Activated naive CD4-positive, alpha-beta T cell treated with Interleukin-2 at 50 U/mL for 16 hours (primary cell): ENCODE results near the gene PIWIL1.

Experiments
- DNase-seq: peaks from one replicate; pipeline ENCODE4 v3.0.0-alpha.2; 2020

The PIWIL1 gene

DNA sequence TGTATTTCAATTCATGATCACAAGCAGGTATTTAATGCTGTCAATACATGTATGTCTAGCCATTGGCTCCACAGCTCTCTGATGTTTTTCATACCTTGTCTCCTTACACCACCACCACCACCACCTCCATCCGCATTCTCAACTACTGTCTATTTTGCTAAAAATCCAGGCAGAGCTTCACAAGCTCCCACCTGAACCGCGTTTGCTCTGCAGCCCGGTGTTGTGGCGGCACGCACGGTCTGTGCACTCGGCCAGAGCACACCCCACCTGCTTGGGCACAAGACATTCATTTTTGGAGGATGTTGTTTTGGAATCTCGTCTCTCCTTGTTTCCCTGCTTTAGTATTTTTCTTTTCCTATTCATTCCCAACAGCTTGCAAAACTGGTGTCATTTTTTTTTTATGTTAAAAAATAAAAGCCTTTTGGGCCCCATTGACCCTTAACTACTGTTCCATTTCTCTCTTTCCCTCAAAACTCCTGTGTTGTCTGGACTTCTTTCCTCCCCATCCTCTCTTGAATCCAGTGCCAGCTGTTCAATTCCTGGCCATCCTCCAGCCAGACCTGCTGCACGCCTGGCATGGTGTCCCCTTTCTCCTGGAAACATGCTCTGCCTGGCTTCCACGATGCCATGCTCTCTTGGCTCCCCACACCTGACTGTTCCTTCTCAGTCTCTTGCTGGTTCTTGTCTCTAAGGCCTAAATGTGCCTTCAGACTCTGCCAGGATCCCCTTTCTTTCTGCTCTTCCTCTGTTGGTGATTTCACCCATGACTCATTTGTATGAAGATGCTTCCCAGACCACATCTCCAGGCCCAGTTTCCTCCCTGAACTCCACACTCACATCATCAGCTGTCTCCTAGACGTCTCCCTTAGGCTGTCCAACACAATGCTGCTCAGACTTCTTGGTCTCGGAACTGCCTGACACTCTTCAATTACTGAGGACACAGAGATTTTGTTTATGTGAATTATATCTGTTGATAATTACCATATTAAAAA, 37.9 kb downstream of the PIWIL1 start:
- DNase-seq: no peak

DNA sequence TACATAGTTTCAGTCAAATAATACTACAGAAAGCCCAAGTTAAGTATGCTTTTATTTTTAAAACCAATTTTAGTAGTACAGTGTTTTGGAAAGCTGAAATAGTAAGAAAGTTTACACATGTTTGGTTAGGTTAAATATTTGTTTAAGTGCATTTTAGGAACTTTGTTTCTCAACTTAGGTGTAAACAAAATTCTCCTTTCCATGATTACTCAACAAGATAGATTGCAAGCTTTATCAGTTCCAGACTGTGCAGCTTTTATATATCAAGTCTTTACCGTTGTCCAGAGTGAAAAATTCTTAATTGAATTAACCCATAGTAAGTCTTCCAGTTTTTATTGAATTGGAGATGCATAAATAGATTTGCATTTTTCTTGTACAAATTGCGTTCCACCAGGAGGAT, 45.1 kb downstream of the PIWIL1 start:
- DNase-seq: no peak

DNA sequence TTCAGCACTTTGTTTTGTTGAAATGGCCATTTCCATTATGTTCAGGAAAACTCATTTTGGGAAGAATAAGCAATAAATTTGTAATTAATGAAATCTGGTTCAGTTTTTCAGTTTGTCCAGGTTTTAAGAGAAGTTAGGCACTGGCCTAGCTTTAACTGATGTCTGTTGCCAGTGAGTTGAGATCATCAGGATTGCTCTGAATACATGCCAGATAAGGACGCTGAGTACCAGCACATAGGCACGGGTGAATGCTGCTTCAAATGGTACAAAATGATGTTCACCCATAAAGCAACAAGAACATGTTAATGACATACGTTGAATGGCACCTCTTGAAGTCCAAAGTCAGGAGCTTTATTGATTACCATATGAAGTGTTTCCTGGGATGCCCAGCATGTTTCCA, 46.5 kb downstream of the PIWIL1 start:
- DNase-seq: no peak

DNA sequence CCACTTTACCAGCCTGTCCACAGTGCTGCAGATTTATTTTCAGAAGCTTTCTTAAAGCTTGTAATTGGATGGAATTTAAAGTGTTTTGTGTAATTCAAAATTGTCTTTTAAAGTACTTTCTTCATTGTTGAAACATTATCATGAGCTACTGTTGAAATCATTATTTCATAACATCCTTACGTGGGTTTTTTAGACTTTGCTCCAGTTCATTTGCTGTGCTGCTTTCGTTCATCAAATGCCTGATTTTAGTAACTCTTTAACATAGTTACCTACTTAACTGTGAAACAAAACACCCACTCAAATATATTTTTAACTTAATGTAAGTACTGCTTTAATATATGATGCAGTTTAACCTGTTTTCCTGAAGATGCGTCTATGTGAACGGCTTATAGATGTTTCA, 47.5 kb downstream of the PIWIL1 start:
- DNase-seq: no peak

DNA sequence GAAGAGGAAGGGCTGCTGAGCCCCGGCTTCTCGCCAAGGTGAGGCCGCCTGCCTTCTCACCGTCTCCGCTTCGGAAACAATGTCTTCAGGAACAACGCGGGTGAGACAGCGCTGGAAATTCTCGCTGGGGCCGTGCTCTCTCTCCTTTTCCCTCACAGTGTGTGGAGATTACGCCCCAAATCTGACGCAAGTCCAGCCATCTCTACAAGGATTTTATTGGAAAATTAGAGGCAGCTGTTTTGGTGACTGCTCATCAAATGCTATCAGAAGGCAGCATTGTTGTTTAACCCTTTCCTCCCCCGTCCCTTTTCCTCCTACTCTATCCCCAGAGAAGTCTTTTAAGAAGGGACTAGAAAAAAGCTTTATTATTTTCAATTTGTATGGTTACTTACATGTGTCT, 53.5 kb downstream of the PIWIL1 start:
- DNase-seq: no peak

DNA sequence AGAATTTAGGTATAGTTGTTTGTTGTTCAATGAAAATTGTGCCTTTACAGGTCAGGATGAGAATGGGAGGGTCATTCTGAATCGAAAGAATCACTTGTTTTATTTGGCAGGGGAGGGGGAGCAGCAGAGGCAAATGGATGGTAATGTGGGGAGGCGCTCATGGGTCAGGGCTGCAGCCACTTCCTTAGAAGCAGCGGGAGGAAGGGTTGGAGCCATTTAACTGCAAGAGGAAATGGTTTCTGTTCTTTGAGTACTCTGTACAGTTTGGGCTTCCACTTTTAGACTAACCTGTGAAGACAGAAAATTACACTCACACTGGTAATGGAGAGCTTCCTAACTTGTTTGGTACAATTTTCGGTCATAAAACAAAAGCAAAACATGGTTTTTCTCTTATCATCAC, 57.2 kb downstream of the PIWIL1 start:
- DNase-seq: no peak

DNA sequence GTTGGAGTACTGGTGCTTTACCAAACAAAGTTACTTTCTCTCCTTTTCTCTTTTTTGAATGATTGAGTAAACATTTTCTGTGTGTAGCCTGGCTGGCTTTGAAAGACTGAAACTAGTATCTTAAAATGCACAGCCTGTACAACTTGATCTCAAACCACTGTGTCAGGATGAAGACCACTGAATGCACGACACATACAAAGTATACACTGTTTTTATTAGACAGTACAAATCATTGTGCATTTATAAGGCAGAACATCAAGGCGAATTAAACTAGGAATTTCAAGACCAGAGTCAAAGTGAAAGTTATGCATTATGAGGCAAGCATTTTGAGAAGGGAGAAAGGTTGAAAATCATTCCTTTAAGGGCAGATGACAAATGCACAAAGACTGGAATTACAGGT, 59.0 kb downstream of the PIWIL1 start:
- DNase-seq: no peak

DNA sequence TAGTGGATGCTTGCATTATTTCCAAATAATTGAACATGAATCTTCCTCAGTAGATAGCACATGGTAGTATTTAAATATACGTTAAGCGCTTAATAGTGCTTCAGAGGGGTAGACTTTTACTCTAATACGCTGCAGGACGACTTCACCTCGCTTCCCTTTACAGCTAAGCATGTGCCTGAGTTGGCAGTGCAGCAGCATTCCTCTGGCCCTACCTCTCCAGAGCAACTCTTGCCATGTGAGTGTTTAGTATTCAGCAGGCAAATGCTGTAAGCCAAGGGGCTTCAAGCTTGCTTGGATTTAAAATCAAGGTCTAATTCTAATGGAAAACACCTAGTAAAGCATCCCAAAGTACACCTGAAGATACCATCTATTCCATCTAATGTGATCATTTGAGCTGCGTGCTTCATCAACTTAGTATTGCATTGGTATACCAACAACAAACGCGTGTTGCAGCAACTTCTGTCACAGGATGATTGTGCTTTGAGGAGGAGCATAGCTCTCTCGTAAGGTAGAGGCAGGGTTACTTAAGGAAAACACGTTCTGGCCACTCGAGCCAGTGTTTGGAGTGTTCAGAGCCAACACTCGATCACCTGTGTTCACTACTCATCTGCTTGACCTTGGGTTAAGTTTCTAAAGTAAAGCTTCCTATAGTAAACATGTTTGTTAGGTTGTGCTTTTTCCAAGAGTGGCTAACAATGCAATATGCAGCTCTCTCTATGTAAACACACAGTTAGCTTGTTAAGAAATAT, 60.6 kb downstream of the PIWIL1 start:
- DNase-seq: no peak

DNA sequence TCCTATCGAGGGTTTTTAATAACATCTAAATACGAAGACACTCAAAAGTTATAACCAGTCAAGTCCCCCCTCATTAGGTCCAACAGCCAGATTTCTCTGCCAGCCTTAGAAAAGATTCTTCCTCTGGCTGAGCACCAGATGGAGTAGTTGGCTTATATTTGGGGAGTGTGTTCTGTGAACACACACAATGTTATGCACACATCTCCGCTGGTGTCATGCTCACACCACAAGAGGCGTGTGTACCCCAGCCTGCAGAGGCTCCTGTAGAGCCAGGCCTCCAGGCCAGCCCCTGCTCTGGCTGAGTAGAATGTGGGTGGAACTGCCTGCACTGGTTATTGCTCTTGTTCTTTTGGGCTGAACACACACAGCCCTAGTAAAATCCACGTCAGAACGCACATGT, 64.0 kb downstream of the PIWIL1 start:
- no peak for DNase-seq

DNA sequence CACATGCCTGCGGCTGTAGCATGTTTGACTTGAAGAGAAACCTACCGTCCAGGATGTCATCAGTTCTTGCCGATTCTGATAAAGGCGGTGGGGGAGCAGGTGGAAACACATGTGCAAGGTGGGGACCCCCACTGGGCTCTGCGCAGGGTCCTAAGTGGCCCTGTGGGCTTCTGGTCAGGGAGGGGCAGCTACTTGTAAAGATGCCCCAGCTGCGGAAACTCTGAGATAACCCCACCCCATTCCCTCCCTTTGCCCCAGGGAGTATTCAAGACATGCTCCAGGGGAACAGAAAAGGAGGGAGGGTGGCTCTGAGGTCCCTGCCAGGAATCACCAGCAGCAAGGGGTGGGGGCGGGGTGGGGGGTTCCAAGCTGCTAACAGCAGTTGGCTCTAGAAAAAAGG, 67.6 kb downstream of the PIWIL1 start:
- no peak for DNase-seq

DNA sequence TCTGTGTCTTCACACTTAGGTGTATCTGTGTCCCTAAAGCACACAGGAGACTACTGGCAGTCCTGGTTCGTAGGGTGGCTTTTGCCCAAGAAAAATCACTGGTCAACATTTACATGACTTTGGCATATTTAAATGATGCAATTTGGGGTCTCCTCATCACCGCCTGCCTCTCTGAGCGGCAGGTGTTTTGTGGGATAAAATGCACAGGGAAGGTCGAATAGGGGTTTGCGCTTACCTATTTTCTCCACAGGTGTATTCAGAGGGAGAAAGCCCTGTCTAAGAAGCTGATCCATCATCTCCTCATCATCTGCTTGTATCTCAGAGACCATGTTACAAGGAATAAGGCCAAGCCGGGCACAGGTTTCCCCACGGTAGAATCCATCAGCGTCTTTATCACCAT, 74.7 kb downstream of the PIWIL1 start:
- DNase-seq: no peak

DNA sequence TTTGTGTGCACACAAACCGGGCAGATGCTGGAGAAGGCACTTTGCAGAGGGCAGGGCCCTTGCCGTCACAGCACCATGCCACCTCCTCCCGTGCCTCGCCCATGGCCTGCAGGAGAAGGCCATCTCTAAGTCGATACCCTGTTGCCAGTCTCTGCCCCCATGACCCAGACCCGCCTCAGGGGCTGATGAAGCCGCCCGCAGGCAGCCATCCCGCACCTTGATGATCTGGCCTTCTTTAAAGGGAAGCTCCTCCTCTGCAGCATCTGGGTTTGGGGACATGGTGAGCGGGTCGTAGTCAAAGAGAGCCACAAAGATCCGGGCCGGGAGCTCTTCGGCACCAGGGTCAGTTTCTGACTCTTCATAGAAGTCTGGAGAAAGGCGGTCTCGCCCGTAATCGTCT, 76.2 kb downstream of the PIWIL1 start:
- no peak for DNase-seq

DNA sequence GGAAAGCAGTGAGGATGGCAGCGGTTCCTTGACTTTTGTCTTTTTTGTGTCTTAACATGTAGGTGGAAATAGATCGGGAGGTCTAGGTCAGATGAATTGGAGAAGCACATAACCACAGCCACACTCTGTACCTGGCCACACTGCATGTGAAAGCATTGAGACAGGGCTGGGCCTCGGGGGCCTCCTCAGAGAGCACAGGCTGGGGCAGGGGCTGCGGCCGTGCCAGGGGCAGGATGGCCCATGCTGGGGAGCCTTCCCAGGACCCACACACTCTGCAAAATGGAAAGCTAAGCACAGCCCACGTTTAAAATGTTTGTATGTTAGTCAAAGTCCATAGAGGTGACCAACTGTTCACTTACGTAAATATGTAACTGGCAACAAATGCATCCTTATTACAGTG, 76.7 kb downstream of the PIWIL1 start:
- DNase-seq: no peak

DNA sequence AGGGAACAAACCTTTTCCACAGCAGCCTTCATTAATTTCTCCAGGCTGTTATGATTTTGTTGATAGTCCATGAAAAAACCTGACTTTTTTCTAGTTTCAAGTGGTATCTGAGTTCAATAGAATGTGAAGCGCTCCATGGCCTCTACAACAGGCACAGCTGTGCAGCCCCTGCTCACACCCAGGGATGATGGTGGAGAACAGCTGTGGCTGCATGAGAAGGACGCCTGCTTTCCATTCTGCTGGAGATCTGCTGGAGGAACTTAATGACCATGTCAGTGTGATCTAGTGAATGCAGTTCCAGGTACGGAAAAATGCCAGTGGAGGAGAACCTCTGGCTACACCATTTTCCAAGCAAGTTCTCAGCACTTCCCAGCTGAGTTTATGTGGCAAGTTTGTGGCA, 80.6 kb downstream of the PIWIL1 start:
- DNase-seq: no peak

DNA sequence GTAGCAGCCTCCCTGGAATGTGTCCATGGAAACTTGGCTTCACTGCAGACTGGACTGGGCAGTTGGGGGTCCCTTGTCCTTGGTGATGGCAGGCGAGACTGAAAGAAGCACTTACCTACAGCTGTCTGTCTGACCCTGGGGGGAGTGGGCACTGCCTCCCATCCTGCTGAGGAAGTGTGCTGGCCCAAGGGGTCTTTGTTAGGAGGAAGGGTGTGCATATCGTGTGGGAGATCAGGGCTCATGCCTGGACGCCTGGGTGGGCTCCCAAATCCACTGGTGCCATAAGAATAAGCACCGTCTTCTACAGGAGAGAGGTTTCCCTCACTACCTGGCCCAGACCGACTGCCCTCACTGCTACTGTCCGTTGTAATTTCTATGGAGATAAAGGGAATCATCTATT, 81.4 kb downstream of the PIWIL1 start:
- no peak for DNase-seq

DNA sequence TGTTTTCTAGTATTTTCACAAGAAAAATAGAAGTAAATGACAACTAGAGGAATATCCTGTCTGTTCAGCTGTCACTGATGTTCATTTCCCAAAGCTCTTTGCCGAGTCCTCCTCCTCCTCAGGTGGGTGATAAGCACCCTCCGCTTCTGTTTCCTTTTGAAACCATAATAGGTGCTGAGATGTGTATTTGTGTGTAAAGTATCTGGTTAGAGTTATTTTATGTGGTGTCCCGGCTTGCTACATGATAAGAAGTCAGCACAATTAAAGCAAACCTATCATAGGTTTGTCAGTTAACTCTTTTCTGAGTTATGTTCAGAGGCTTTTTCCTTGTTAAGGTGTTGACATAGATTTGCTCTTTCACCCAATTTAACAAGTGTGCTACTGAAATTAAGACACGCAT, 82.4 kb downstream of the PIWIL1 start:
- DNase-seq: no peak

DNA sequence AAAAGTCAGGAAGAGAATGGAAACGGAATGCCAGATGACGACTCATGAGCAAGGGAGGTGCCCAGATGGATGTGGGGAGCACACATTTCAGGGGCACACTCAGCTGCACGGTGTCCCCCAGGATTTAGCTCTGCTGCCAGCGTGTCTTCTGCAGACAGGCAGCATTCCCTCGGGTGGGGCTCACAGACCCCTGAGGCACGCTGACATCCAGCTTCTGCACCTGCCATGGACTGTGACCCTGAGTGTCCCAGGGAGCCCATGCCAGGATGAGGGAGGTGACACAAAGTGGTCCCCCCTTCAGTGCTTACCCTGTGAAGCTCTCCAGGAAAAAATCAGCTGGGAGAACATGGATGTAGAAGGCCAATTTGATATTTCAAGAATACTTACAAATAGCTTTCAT, 84.2 kb downstream of the PIWIL1 start:
- no peak for DNase-seq
